T-helper 1 cell treated with Interleukin-12 subunit alpha and Interleukin-12 subunit beta and Interleukin-4 antibody, amounts not matched to agents 30 μg/mL and 1 μg/mL, for 36 hours (primary cell): ENCODE data around the gene TLE3.

Experiments
- H3K27ac Mint-ChIP-seq: one replicate; pipeline ENCODE4 v1.8.0; 2021; ENCODE audit warnings: mild to moderate bottlenecking, mixed read lengths
- H3K27me3 Mint-ChIP-seq: one replicate; pipeline ENCODE4 v1.8.0; 2021; ENCODE audit warnings: low read depth, mixed read lengths
- H3K36me3 Mint-ChIP-seq: one replicate; pipeline ENCODE4 v1.8.0; 2021; ENCODE audit warnings: low read depth, mixed read lengths
- H3K4me1 Mint-ChIP-seq: one replicate; pipeline ENCODE4 v1.8.0; 2021; ENCODE audit warnings: low read depth, mixed read lengths
- H3K4me3 Mint-ChIP-seq: one replicate; pipeline ENCODE4 v1.8.0; 2021; ENCODE audit warnings: mild to moderate bottlenecking, moderate library complexity, mixed read lengths
- H3K9me3 Mint-ChIP-seq: one replicate; pipeline ENCODE4 v1.8.0; 2021; ENCODE audit warnings: mixed read lengths

TLE3 gene

GRCh38 chr15:70098461-70099166 lies 897 bp upstream of the TLE3 start:
- Mint-ChIP-seq H3K27me3 (peaks cover 34% of the 10 kb centered on the region), H3K4me1 (peaks cover 42% of the 10 kb centered on the region), H3K36me3 (peaks cover 18% of the 10 kb centered on the region), H3K9me3 (no peaks in the 10 kb centered on the region), H3K4me3 (peak overlapping the region; percentile 94), H3K27ac (peak overlapping the region; percentile 97)

- Mint-ChIP-seq H3K36me3 (peaks cover 23% of the 10 kb centered on the region), H3K4me1 (peaks cover 43% of the 10 kb centered on the region), H3K27ac (peak overlapping the region; percentile 97)
Observed at GRCh38 chr15:70098153-70098460, 390 bp upstream of the TLE3 start.

GRCh38 chr15:70097063-70097320 lies 725 bp downstream of the TLE3 start:
- Mint-ChIP-seq H3K4me3 (peak overlapping the region; percentile 94), H3K4me1 (peaks cover 49% of the 10 kb centered on the region), H3K9me3 (no peaks in the 10 kb centered on the region), H3K27ac (no peak overlapping the region), H3K27me3 (peaks cover 20% of the 10 kb centered on the region), H3K36me3 (peaks cover 30% of the 10 kb centered on the region)

More at GRCh38 chr15:70098153-70098460, 390 bp upstream of the TLE3 start:
- Mint-ChIP-seq H3K4me3 (peak overlapping the region; percentile 94), H3K27me3 (peaks cover 30% of the 10 kb centered on the region), H3K9me3 (no peaks in the 10 kb centered on the region)

- Mint-ChIP-seq H3K36me3 (peaks cover 34% of the 10 kb centered on the region), H3K27me3 (peaks cover 14% of the 10 kb centered on the region), H3K4me1 (peaks cover 55% of the 10 kb centered on the region), H3K9me3 (no peaks in the 10 kb centered on the region), H3K27ac (peak overlapping the region; percentile 93), H3K4me3 (peak overlapping the region; percentile 99)
Observed at GRCh38 chr15:70096215-70097062, 1.3 kb downstream of the TLE3 start.

GRCh38 chr15:70095408-70096214 lies 2.1 kb downstream of the TLE3 start:
- Mint-ChIP-seq H3K4me3 (peak overlapping the region; percentile 99), H3K4me1 (peaks cover 61% of the 10 kb centered on the region), H3K36me3 (peaks cover 41% of the 10 kb centered on the region), H3K9me3 (no peaks in the 10 kb centered on the region), H3K27me3 (peaks cover 6% of the 10 kb centered on the region), H3K27ac (peak overlapping the region; percentile 69)

- peaks cover 48% of the 10 kb centered on the region for H3K36me3 Mint-ChIP-seq
- no peaks in the 10 kb centered on the region for H3K9me3 Mint-ChIP-seq
- peak overlapping the region; percentile 99 for H3K4me3 Mint-ChIP-seq
- peaks cover 3% of the 10 kb centered on the region for H3K27me3 Mint-ChIP-seq
- peak overlapping the region; percentile 75 for H3K27ac Mint-ChIP-seq
- H3K4me1 Mint-ChIP-seq = peaks cover 62% of the 10 kb centered on the region
Observed at GRCh38 chr15:70094690-70095311, 2.9 kb downstream of the TLE3 start.

GRCh38 chr15:70093481-70094319 lies 4.0 kb downstream of the TLE3 start:
- H3K9me3 Mint-ChIP-seq = no peaks in the 10 kb centered on the region
- peaks cover 64% of the 10 kb centered on the region for H3K4me1 Mint-ChIP-seq
- H3K4me3 Mint-ChIP-seq = peak overlapping the region; percentile 74
- peaks cover 55% of the 10 kb centered on the region for H3K36me3 Mint-ChIP-seq
- no peaks in the 10 kb centered on the region for H3K27me3 Mint-ChIP-seq
- no peak overlapping the region for H3K27ac Mint-ChIP-seq

- Mint-ChIP-seq H3K4me1 (peaks cover 63% of the 10 kb centered on the region), H3K4me3 (peak overlapping the region; percentile 74), H3K27me3 (no peaks in the 10 kb centered on the region), H3K9me3 (no peaks in the 10 kb centered on the region), H3K27ac (no peak overlapping the region), H3K36me3 (peaks cover 58% of the 10 kb centered on the region)
Observed at GRCh38 chr15:70093070-70093469, 4.6 kb downstream of the TLE3 start.

- Mint-ChIP-seq H3K36me3 (peaks cover 62% of the 10 kb centered on the region), H3K9me3 (no peaks in the 10 kb centered on the region), H3K27ac (peak overlapping the region; percentile 3), H3K27me3 (no peaks in the 10 kb centered on the region), H3K4me1 (peaks cover 65% of the 10 kb centered on the region), H3K4me3 (peak overlapping the region; percentile 43)
Observed at GRCh38 chr15:70092464-70093027, 5.2 kb downstream of the TLE3 start.

GRCh38 chr15:70091726-70092463 lies 5.8 kb downstream of the TLE3 start:
- Mint-ChIP-seq H3K27me3 (no peaks in the 10 kb centered on the region), H3K27ac (no peak overlapping the region), H3K4me3 (peak overlapping the region; percentile 63), H3K36me3 (peaks cover 68% of the 10 kb centered on the region), H3K9me3 (no peaks in the 10 kb centered on the region), H3K4me1 (peaks cover 71% of the 10 kb centered on the region)

GRCh38 chr15:70090436-70091296 lies 7.1 kb downstream of the TLE3 start:
- peak overlapping the region; percentile 63 for H3K4me3 Mint-ChIP-seq
- no peaks in the 10 kb centered on the region for H3K9me3 Mint-ChIP-seq
- peaks cover 80% of the 10 kb centered on the region for H3K4me1 Mint-ChIP-seq
- H3K27ac Mint-ChIP-seq = peak overlapping the region; percentile 33
- peaks cover 77% of the 10 kb centered on the region for H3K36me3 Mint-ChIP-seq
- H3K27me3 Mint-ChIP-seq = no peaks in the 10 kb centered on the region

GRCh38 chr15:70089692-70089971 lies 8.1 kb downstream of the TLE3 start:
- no peaks in the 10 kb centered on the region for H3K9me3 Mint-ChIP-seq
- no peaks in the 10 kb centered on the region for H3K27me3 Mint-ChIP-seq
- no peak overlapping the region for H3K4me3 Mint-ChIP-seq
- H3K27ac Mint-ChIP-seq = no peak overlapping the region
- peaks cover 82% of the 10 kb centered on the region for H3K4me1 Mint-ChIP-seq
- H3K36me3 Mint-ChIP-seq = peaks cover 78% of the 10 kb centered on the region
